Spinal cord (tissue), 10 donors: ENCODE results near the gene VSIR. TPM values are rescaled to one million over a fixed set of nuclear protein-coding genes. Genes with fewer than 3 reads are reported as not detected.

ENCODE experiments used
- DNase-seq, 6 donors: peaks; one replicate each; pipeline versions ENCODE4 v3.0.0 to v3.0.0-alpha.2; 2013 to 2015; ENCODE audit warnings: low spot score in 6 of 6, low read depth in 4 of 6
- H3K27ac ChIP-seq: one replicate; pipeline ENCODE4 v1.5.1; 2013; ENCODE audit warnings: low read depth, low read length, control low read depth
- H3K27me3 ChIP-seq: one replicate; pipeline ENCODE4 v1.6.1; 2013; ENCODE audit warnings: low read length; ENCODE audit not compliant: control insufficient read depth, insufficient read depth
- H3K36me3 ChIP-seq: one replicate; pipeline ENCODE4 v1.6.1; 2013; ENCODE audit warnings: low read length; ENCODE audit not compliant: control insufficient read depth, insufficient read depth
- H3K4me1 ChIP-seq: one replicate; pipeline ENCODE4 v1.6.1; 2013; ENCODE audit warnings: low read length; ENCODE audit not compliant: control insufficient read depth, insufficient read depth
- H3K4me3 ChIP-seq: one replicate; pipeline ENCODE4 v1.5.1; 2013; ENCODE audit warnings: low read depth, low read length, control low read depth
- H3K9me3 ChIP-seq: one replicate; pipeline ENCODE4 v1.6.1; 2013; ENCODE audit warnings: low read length; ENCODE audit not compliant: control insufficient read depth, insufficient read depth
- WGBS: methylation state at CpG from one replicate; pipeline ENCODE4 v1.1.5; 2013; ENCODE audit warnings: missing lambda C conversion rate; ENCODE audit not compliant: insufficient coverage; 5-methylcytosine and 5-hydroxymethylcytosine counted together
- polyA plus RNA-seq, 2 donors: library from polyadenylated mRNA; unstranded; fragments of 120-200 nt; gene quantifications; one replicate each; pipeline ENCODE4 v1.2.1, GENCODE V29; 2013; ENCODE audit not compliant: insufficient read length in 2 of 2
- total RNA-seq, 2 donors: library from RNA; depleted of rRNA in 1 of 2; stranded (reverse); fragments of 120-200 nt in 1 of 2; fragments of >200 nt in 1 of 2; gene quantifications; one replicate each; pipeline versions ENCODE4 v1.2.3 to v1.2.4, GENCODE V29; 2013 to 2014
- donor health status: healthy.

Gene VSIR
- total and polyA plus RNA-seq, 4 donors: 21.0 to 39.0 (median 33.3) TPM

DNA sequence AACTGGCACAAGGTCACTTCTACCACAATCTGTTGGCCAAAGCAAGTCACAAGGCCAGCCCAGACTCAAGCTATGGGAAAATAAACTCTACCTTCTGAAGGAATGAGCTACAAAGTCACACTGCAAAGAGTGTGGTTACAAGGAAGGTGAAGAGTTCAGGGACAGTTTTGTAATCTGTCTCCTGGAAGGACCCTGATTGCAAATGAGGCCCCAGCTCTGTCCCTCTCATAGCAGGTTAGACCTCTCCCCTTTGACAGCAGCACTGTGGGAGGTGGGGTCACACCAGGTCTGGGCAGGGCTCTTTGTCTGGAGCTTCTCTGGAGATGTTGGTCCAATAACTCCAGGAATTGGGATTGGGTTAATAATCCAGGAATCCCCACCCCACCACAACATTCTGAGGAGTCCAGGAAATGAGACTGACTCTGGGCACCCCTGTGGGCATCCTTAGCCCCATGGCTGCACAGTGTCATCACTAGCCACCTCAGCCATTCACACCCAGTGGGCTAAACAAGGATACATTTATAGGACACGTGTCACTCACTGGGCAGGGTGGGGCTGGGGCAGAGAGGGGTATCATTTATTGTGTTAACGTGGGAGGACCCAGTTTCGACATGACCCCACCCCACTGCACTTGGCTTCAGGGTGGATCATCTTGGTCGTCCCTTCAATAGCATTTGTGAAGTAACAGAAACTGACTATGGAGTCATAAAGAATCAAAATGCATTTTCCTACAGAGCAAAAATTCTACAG is 30.1 kb downstream of the VSIR start:
- H3K27ac ChIP-seq: no peak overlapping the region
- H3K36me3 ChIP-seq: peaks cover 15% of the 10 kb centered on the region
- DNase-seq: no peak
- H3K27me3 ChIP-seq: no peaks in the 10 kb centered on the region
- 100% methylated on average over 1 of the region's 4 CpGs for WGBS
- peaks cover 32% of the 10 kb centered on the region for H3K4me1 ChIP-seq
- no peaks in the 10 kb centered on the region for H3K9me3 ChIP-seq
- no peak overlapping the region for H3K4me3 ChIP-seq

DNA sequence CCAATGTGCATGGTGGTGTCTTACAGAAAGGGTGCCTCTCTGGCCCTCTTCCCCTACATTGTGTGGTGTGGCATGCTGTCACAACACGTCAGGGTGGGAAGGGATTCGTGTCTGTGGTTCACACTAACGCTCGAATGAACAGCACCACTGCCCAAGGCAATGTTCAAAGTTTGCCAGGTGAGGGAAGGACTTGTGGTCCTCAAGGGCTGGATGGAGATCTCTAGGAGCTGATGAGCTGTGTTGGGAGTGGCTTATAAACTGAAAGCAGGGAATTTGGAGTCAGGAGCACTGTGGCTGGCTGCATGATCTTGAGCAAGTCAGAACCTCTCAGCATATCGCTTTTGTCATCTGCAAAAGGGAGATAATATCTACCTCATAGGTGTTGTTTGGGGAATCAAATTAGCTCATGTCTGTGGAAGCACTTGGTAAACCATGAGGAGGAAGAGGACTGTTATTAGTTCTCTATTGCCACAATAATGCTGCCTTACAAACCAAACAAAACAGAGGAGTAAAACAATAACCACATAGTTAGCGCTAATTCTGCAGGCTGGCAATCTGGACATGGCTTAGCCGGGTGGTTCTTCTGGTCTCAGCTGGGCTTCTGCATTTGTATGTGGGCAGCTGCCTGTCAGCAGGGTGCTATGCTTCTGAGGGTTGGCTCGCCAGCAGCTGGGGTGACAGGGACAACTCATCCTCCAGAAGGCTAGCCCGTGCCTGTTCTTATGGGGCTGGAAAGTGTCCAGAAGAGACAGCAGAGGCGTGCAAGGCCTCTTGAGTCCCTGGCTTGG is 30.8 kb downstream of the VSIR start:
- Histone ChIP-seq H3K27ac (no peak overlapping the region), H3K27me3 (no peaks in the 10 kb centered on the region), H3K4me3 (no peak overlapping the region), H3K36me3 (peaks cover 13% of the 10 kb centered on the region), H3K4me1 (peaks cover 29% of the 10 kb centered on the region), H3K9me3 (no peaks in the 10 kb centered on the region)
- no peak for DNase-seq
- 94% methylated on average over 7 of the region's 10 CpGs for WGBS

DNA sequence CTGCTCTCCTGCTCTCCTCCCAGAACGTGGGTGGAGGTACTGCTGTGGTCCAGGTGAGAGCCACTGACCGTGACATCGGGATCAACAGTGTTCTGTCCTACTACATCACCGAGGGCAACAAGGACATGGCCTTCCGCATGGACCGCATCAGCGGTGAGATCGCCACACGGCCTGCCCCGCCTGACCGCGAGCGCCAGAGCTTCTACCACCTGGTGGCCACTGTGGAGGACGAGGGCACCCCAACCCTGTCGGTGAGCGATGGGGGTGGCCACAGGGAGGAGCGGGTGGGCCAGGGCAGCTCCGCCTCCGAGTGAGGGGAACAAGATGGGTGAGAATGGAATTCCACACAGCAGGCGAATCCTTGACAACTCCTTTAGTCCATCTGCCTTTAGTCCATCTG is 31.6 kb downstream of the VSIR start:
- H3K4me3 ChIP-seq: no peak overlapping the region
- no peaks in the 10 kb centered on the region for H3K9me3 ChIP-seq
- WGBS: 96% methylated on average over 18 of the region's 20 CpGs
- no peak for DNase-seq
- no peaks in the 10 kb centered on the region for H3K27me3 ChIP-seq
- H3K27ac ChIP-seq: no peak overlapping the region
- peaks cover 25% of the 10 kb centered on the region for H3K4me1 ChIP-seq
- H3K36me3 ChIP-seq: peaks cover 12% of the 10 kb centered on the region

DNA sequence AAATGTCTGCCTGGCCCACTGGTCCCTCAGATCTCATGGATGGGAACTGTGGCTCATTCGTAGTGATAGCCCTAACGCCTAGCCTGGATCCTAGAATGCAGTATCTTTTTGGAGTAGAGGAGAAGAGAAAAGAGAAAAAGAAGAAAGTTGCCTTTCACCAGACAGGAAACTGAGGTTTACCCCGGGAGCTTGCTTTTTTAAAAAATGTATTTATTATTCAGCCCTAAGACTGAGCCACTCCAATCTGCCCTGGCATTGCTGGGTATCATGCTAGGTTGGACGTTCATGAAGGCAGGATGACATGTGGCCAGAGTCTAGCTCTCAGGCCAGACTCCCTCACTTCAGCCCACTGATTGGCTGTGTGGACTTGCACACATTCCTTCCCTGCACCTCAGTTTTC is 32.3 kb downstream of the VSIR start:
- H3K27me3 ChIP-seq: no peaks in the 10 kb centered on the region
- no peak overlapping the region for H3K4me3 ChIP-seq
- DNase-seq: no peak
- H3K27ac ChIP-seq: no peak overlapping the region
- 58% methylated on average over 3 of the region's 4 CpGs for WGBS
- H3K36me3 ChIP-seq: peaks cover 11% of the 10 kb centered on the region
- H3K4me1 ChIP-seq: peaks cover 22% of the 10 kb centered on the region
- H3K9me3 ChIP-seq: no peaks in the 10 kb centered on the region

DNA sequence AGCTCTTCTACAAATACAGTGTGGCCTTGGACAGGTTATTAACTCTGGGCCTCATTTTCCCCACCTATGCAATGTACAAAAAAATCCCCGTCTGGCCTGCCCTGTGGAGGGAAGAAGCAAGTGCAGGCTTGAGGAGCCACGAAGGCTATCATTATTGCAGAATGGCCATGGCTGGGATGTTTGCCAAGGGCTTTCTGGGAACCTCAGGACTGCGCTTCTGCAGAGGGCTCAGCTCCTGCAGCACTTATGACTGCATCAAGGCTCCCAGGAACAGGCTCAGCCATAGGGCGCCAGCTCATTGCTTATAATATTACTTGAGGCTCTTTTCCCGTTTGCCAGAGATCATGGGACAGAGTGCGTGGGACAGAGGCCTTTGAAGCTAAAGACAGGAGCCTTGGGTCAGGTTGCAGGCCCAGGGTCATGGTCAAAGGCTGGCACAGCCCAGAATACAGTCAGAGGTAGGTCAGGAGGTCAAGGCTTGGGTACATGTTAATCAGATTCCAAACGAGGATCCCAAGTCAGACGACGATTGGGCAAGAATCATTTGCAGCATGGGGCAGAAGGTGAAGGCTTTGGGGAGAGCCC is 33.2 kb downstream of the VSIR start:
- peaks cover 18% of the 10 kb centered on the region for H3K4me1 ChIP-seq
- no peak overlapping the region for H3K27ac ChIP-seq
- H3K9me3 ChIP-seq: no peaks in the 10 kb centered on the region
- H3K27me3 ChIP-seq: no peaks in the 10 kb centered on the region
- peak in 1 of 6 donors; percentile 60 for DNase-seq
- no peak overlapping the region for H3K4me3 ChIP-seq
- peaks cover 11% of the 10 kb centered on the region for H3K36me3 ChIP-seq
- WGBS: 54% methylated on average over 9 of the region's 9 CpGs

DNA sequence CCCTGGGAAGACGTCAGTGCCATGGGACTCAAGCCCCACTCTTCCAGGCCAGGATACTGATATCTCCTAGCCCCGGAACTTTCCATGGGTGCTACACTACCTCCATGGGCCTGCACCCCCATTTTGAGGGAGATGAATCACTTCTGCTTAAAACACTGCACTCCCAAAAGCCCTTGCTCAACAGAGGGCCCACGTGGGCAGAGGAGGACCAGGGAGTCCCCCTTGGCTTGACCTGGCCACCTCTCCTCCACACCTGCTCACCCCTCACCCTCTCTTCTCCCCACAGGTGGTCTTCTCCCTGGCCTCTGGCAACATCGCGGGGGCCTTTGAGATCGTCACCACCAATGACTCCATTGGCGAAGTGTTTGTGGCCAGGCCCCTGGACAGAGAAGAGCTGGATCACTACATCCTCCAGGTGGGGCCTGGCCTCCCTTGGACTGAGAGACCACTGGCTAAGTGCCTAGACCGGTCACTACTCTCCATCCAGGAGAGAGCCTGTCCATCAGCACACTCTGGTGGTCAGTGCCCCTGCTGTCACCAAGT is 33.9 kb downstream of the VSIR start:
- H3K36me3 ChIP-seq: peaks cover 14% of the 10 kb centered on the region
- 88% methylated on average over 8 of the region's 8 CpGs for WGBS
- H3K9me3 ChIP-seq: no peaks in the 10 kb centered on the region
- H3K4me1 ChIP-seq: peaks cover 18% of the 10 kb centered on the region
- no peak overlapping the region for H3K27ac ChIP-seq
- DNase-seq: no peak
- no peak overlapping the region for H3K4me3 ChIP-seq
- H3K27me3 ChIP-seq: no peaks in the 10 kb centered on the region

DNA sequence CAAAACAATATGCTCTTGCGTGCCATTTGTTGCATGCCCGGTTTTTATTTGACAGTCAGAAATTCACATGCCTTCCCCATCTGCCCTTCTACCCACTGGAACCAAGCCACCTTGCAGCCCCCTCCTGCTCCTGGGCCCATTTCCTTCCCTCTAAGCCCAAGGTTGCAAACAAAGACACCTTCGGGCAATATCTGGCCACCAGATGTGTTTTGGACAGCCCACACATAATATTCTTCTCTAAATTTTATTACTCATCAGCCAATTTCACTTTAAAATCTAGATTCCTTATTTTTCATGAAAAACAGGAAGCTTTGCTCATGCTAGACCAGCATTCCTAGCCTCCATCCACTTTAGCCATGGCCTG is 35.5 kb downstream of the VSIR start:
- WGBS: 83% methylated on average over 3 of the region's 3 CpGs
- no peak overlapping the region for H3K27ac ChIP-seq
- H3K27me3 ChIP-seq: no peaks in the 10 kb centered on the region
- peaks cover 17% of the 10 kb centered on the region for H3K36me3 ChIP-seq
- no peaks in the 10 kb centered on the region for H3K9me3 ChIP-seq
- no peak overlapping the region for H3K4me3 ChIP-seq
- no peak for DNase-seq
- peaks cover 18% of the 10 kb centered on the region for H3K4me1 ChIP-seq

DNA sequence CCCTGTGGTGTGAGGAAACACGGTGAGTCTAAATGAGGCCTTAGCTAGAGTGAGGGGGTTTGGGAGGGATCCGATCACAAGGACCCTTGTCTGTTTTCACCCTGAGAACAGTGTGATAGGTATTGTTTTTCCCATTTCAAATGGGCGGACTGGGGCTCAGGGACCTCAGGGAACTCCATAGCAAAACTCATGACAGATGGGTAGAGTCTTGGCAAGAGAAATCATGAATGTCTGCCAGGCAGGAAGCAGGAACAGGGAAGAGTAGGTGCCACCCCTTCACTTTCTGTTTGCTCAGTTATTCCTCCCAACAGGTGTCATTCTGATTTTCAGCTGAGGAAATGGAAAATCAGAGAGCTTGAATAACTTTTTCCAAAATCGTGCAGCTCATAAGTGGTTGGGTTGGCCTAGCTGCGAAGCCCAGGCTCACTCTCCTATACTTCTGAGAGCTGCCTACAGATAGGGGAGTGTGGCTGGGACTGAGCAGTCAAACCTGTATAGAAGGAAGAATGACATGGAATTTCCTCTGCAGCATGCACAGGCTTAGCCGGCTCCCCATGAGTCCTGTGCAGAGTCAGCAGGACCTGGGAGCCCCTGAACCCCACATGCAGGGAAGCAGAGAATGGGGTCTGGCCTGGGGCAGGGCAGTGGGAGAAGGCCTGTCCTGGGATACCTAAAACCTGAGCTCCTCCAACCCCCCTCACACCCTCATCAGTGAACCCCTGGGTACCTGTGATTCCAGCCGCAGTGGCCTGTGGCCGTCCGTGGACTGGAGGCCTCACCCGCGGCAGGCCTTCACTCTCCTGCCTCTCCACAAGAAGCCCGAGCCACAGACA is 36.1 kb downstream of the VSIR start:
- DNase-seq: peak in 1 of 6 donors; percentile 64
- Histone ChIP-seq H3K4me3 (no peak overlapping the region), H3K4me1 (peaks cover 18% of the 10 kb centered on the region), H3K36me3 (peaks cover 17% of the 10 kb centered on the region), H3K9me3 (no peaks in the 10 kb centered on the region), H3K27me3 (no peaks in the 10 kb centered on the region), H3K27ac (no peak overlapping the region)
- 92% methylated on average over 10 of the region's 12 CpGs for WGBS

DNA sequence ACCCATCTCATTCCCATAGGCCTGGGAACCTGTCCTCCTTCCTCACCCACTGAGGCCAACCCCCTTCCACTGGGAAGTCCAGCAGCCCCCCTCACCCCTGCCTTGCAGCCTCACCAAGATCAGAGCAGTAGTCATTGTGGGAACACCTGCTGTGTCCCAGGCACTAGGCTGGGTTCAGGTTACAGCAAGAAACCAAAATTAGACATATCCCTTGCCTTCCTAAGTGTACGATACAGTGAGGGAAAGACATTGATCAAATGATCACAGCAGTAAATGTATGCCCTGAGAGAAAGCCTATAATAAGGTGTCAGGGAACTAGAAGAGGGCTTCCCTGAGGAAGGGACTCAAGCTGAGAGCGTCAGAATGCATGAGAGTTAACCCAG is 36.8 kb downstream of the VSIR start:
- no peak for DNase-seq
- Histone ChIP-seq H3K36me3 (peaks cover 13% of the 10 kb centered on the region), H3K4me3 (no peak overlapping the region), H3K9me3 (no peaks in the 10 kb centered on the region), H3K4me1 (peaks cover 18% of the 10 kb centered on the region), H3K27me3 (no peaks in the 10 kb centered on the region), H3K27ac (no peak overlapping the region)
- WGBS: 76% methylated on average over 2 of the region's 2 CpGs
